Activated CD4-positive, alpha-beta T cell treated with anti-CD3 and anti-CD28 coated beads, Interleukin-2, Interleukin-6, amounts not matched to agents 100 ng/mL and 50 ng/mL, durations not matched to agents 16 hours and 8 hours (primary cell): Measurements from ENCODE around the gene SPON2.

Experiments
- DNase-seq: peaks from one replicate; pipeline ENCODE4 v3.0.0-alpha.2; 2020

SPON2 gene

DNA sequence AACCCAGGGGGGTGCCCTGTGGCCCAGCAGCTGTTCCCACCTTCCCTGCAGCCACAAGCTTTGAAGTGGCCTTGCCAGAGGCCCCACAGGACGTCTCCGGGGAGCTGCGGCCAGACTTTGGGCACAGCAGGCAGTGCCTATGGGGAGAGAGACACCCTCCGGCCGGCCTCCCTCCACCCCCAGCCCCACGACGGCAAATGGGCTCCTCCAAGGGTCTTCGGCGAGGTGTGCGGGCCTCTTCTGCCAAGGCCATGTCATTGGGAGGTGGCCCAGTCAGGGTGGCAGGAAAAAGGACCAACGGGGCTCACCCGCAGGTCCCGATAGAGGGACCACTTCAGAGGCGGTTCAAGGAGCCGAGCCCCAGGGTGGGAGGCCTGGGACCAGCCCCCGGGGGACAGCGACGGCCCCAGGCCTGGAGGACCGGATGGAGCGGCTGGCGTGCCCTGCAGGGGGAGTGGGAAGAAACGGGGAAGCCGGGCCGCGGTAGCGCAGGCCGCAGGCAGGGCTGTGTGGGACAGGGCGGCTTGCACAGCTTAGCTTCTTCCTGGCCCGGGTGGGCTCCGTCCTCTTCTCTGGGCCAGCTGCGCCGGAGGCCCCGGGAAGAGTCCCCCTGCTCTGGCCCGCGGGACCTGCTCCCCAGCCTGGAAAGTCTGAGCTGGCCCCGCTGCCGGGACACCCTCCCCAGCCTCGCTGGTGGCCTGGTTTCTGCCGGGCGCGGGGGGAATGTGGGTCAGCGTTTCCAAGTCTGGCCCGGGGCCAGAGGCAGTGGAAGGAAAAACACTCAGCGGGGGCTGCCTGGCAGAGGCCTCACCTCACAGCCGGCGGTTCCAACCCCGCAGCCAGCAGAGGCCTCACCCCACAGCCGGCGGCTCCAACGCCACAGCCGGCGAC lies 21.9 kb upstream of the SPON2 start:
- no peak for DNase-seq

DNA sequence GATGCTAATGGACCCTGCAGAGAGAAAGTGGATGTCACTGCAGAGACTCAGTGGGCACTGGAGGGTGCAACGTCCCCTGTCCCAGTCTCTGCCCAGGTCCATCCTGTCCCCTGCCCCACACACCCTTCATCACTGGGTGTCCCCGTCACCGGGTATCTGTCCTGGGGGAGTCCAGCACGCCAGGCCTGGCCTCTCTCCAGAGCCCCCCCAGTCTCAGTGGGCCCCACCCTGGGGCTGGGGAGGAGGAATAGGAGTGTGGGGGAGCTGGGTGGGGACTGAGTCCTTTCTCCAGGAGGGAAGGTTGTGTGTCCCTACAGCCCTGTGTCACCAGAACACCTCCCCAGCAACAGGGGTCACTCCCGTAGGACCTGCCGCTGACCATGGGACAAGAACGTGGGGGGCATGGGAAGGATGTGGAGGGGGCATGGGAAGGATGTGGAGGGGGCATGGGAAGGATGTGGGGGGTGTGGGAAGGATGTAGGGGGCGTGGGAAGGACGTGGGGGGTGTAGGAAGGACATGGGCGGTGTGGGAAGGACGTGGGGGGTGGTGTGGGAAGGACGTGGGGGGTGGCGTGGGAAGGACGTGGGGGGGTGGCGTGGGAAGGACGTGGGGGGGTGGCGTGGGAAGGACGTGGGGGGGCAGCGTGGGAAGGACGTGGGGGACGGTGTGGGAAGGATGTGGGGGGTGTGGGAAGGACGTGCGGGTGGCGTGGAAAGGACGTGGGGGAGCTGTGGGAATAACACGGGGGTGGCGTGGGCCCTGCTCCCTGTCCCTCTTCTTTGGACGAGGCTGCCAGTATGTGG lies 21.0 kb upstream of the SPON2 start:
- no peak for DNase-seq

- no peak for DNase-seq
Observed at GRCh38 chr4:1192493-1193205, 20.3 kb upstream of the SPON2 start.

DNA sequence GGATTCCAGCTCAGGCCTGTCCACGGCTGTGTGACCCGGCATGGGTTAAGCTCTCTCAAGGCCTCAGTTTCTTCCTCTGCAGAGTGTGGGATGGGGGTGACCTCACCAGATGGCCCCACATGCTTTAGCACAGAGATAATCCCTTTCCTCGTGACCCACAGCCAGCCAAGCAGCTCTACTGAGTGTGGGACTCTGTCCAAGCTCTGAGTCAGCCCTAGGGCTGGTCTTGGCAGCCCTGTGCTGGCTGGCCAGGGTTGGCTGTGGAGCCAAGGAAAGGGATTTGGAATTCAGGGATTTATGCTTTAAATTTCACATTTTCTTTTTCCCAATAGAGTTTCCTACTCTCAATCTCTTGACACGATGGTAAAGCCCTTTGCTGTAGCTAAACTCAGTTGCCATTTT lies 19.7 kb upstream of the SPON2 start:
- DNase-seq = no peak

GRCh38 chr4:1191621-1192020 lies 19.2 kb upstream of the SPON2 start:
- no peak for DNase-seq

DNA sequence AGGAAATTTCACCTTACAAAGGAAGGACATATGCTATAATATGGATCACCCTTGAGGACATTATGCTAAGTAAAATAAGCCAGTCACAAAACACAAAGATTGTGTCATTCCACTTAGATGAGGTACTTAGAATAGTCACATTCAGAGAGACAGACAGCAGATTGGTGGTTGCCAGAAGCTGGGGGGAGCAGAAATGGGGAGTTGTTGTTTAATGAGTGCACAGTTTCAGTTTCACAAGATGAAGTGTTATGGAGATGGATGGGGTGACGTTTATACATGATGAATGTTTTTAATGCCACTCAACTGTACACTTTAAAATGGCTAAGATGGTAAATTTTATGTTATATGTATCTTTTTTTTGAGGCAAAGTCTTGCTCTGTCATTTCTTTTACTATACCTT lies 14.8 kb upstream of the SPON2 start:
- peak; percentile 48 for DNase-seq

GRCh38 chr4:1183985-1184773 lies 11.8 kb upstream of the SPON2 start:
- DNase-seq = no peak

DNA sequence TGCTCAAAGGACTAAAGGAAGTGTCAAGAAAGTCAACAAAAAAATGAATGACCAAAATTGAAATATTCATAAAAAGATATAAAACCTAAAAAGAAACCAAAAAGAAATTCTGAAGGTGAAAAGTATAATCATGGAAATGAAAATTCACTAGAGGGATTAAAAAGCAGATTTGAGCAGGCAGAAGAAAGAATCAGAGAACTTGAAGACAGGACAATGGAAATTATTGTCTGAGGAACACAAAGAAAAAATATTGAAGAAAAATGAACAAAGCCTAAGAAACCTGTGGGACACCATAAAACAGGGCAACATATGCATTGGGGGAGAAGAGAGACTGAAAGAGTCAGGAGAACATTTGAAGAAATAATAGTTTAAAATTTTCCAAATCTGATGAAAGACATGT lies 9.9 kb upstream of the SPON2 start:
- no peak for DNase-seq

DNA sequence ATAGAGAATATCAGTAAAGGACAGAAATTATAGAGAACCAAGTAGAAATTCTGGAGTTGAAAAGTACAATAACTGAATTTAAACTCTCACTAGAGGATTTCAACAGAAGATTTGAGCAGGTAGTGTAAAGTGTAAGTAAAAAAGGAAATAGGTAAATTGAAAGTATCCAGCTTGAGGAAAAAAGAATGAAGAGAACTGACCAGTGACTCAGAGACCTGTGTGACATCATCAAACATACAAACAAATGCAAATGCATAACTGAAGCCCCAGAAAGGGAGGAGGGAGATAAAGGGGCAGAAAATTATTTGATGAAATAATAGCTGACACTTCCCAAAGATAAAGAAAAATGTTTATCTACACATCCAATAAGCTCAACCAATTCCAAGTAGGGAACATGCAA lies 8.3 kb upstream of the SPON2 start:
- no peak for DNase-seq

GRCh38 chr4:1179976-1180375 lies 7.6 kb upstream of the SPON2 start:
- no peak for DNase-seq

GRCh38 chr4:1179089-1179441 lies 6.7 kb upstream of the SPON2 start:
- DNase-seq = no peak

DNA sequence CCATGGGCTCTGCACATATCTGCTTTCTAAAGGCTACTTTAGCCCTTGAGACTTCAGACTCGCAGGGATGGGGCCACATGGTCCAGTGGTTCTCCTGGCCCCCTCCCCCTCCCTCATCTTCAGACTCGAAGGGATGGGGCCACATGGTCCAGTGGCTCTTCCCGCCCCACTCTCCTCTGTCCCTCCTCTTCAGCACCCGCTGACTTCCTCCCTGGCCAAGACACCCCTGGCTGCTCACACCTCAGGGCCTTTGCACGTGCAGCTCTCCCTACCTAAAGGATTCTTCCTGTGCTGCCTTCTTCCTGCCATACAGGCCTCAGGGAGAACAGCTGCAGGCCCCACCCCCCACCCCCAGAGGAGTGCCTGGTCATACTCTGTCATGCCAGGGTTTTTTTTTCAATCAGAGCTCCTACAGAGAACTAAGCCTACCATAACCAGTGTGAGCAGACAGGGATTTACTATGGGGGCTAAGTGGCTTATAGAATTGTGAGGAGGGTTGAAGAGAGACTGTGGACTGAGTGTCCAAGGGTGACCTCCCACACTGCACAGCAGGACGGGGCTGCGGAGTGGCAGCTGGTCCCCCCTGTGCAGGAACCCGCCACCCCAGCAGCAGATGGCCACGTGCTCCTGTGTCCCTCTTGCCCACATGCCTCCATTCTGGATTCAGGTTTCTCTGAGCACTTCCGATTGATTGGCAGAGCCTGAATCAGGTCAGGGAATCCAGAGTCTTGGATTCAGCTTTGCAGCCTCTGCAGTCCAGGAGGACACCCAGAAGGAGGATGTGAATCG lies 6.1 kb upstream of the SPON2 start:
- DNase-seq = no peak

DNA sequence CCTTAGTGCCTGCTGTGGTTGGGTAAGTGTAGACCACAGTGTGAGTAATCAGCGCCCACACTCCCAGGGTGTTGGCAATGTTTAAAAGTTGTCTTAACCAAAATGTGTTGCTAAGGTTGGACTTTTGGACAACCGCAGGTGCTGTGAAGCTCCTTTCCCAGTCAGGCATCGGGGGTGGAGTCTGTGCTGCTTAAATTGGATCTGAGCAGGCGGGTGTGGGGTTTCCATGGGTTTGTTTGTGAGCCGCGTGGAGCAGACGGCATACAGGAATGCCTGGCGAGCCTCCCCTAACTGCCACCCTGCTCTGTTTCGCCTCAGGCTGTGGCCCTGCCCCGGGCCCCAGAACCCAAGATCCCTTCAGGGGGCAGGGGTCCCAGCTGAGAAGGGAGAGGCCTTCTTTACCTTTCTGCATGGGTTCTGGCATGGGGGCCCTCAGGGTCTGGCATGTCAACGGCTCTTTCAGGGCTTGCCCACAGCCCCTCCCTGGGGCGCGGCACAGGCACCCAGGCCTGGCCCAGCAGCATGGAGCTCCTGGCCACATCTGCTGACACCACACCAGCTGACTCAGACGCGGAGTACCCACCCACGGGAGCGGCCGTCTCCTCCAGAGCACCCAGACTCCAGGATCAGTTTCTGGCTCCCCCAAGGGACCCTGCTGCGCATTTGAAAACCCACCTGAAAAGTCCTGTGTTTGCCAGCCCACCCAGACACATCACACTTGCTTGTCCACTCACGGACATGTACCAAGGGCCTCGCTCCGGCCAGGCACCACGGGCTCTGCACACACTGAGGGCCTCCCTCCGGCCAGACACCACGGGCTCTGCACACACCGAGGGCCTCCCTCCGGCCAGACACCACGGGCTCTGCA lies 5.1 kb upstream of the SPON2 start:
- no peak for DNase-seq

- DNase-seq = no peak
Observed at GRCh38 chr4:1176398-1177273, 4.3 kb upstream of the SPON2 start.

GRCh38 chr4:1175635-1176229 lies 3.3 kb upstream of the SPON2 start:
- no peak for DNase-seq

GRCh38 chr4:1174941-1175634 lies 2.7 kb upstream of the SPON2 start:
- no peak for DNase-seq

DNA sequence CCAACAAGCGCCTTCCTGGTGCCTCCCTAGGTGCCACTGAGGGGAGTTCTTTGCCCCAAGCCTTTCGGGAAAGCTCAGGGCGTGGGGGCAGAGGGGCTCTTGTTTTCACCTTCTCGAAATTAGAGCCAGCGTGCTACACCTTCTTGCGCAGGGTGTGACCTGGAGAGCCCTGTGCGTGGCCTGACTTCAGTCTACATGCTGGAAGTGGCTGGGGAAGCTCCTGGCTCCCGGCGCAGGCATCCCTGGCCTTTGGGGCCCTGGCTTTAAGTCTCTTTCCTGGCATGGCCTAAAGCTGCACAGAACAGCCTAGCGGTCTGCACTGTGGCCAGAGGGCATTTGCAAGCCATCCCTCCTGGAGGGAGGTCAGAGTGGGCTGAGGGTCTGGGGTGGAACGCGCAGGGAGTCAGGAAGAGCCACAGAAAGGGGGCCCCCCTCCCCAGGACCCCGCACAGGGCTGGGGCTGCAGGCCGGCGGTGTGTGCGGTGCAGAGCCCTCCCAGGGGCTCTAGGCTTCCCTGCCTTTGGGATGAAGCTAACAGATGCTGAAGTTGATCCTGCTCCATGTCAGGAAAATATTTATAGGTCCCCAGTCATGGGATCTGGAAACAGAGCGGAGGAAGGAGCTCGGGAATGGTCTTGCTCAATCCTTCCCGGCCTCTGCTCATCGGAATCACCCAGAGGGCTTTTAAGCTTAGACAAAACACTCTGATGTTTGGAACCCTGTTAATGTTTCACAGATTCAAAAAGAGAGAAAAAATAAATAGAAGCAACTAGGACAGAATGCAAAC lies 781 bp upstream of the SPON2 start:
- DNase-seq = no peak
